Activated CD4-positive, CD25-positive, alpha-beta regulatory T cell treated with anti-CD3 and anti-CD28 coated beads, Interleukin-2, amount 50 U/mL, for 72 hours (primary cell): ENCODE data around the gene LIM2.

ENCODE experiments used
- DNase-seq: peaks from one replicate; pipeline ENCODE4 v3.0.0; 2021

LIM2 gene

GRCh38 chr19:51394050-51394836 lies 6.5 kb upstream of the LIM2 start:
- peak; percentile 85 for DNase-seq

GRCh38 chr19:51392701-51393100 lies 4.9 kb upstream of the LIM2 start:
- DNase-seq = no peak

GRCh38 chr19:51391073-51391611 lies 3.4 kb upstream of the LIM2 start:
- DNase-seq = no peak

GRCh38 chr19:51389143-51389542 lies 1.4 kb upstream of the LIM2 start:
- no peak for DNase-seq

- DNase-seq = no peak
These were observed 773 bp downstream of the LIM2 start for GRCh38 chr19:51386882-51387520.

GRCh38 chr19:51382004-51382403 lies 5.8 kb downstream of the LIM2 start:
- DNase-seq = no peak

- no peak for DNase-seq
These were observed 7.4 kb downstream of the LIM2 start for GRCh38 chr19:51380379-51380778.

GRCh38 chr19:51377422-51377821 lies 10.4 kb downstream of the LIM2 start:
- DNase-seq = no peak

GRCh38 chr19:51375504-51376221 lies 12.1 kb downstream of the LIM2 start:
- no peak for DNase-seq

- no peak for DNase-seq
These were observed 14.9 kb downstream of the LIM2 start, which contains the start of gene NKG7 for GRCh38 chr19:51372649-51373504. NKG7 (minus strand) TSS chr19:51372654; CDS start chr19:51372535, 119 bp downstream.

- no peak for DNase-seq
These were observed 15.6 kb downstream of the LIM2 start for GRCh38 chr19:51372021-51372648.

GRCh38 chr19:51371186-51371690 lies 16.5 kb downstream of the LIM2 start:
- no peak for DNase-seq

GRCh38 chr19:51370230-51370629 lies 17.5 kb downstream of the LIM2 start:
- DNase-seq = no peak

- DNase-seq = no peak
These were observed 19.1 kb downstream of the LIM2 start, which contains the start of gene CLDND2 for GRCh38 chr19:51368366-51369282. CLDND2 (minus strand) TSS chr19:51369003; CDS start chr19:51368577, 426 bp downstream.

GRCh38 chr19:51367565-51368365 lies 20.0 kb downstream of the LIM2 start:
- peak; percentile 98 for DNase-seq

- DNase-seq = no peak
These were observed 20.6 kb downstream of the LIM2 start for GRCh38 chr19:51367255-51367564.

- DNase-seq = peak; percentile 88
These were observed 21.2 kb downstream of the LIM2 start for GRCh38 chr19:51366389-51367254.

- no peak for DNase-seq
These were observed 21.8 kb downstream of the LIM2 start, which contains the start of gene ETFB for GRCh38 chr19:51365965-51366388. ETFB (minus strand) TSS chr19:51366388; CDS start chr19:51366326, 62 bp downstream.
